SH-SY5Y (cell line): ENCODE data around the gene SERTAD3.

Experiments used
- GATA2 ChIP-seq: IDR thresholded peaks from 2 replicates; pipeline ENCODE4 v1.6.1; 2011; ENCODE audit warnings: mild to moderate bottlenecking, low read depth, low read length
- GATA3 ChIP-seq: IDR thresholded peaks from 2 replicates; pipeline ENCODE4 v1.6.1; 2011; ENCODE audit warnings: low read depth, mild to moderate bottlenecking, low read length, moderate library complexity

DNA sequence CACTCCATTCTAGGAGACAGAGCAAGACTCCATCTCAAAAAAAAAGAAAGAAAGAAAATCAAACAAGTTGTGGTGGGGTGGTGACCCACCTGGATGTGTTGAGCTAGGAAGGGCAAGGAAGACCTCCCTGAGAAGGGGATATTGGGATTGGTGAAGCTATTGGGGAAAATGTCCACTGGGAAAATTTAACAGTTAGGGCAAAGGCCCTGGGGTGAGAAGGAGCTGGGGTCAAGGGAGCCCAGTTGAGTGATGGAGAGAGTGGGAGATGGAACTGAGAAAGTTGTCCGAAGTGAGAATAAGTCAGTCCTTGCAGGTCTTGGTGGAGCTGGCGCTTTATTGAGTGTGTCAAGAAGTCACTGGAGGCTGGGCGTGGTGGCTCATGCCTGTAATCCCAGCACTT, 5.9 kb downstream of the SERTAD3 start:
- no peak for TF ChIP-seq GATA2
- TF ChIP-seq GATA3 = no peak
